ENCODE measurements around the gene SLC35A2.
"Not testable (repeated sequence)": the region's sequence is repeated elsewhere in the genome, so short reads cannot be mapped to it uniquely, and the experiment has no call there.

SLC35A2 gene

GRCh38 chrX:48886586-48886985, 24.9 kb downstream of the SLC35A2 start:
- not testable (repeated sequence) for DNase-seq (ENCODE audit: low read depth, low spot score); H3K4me3 ChIP-seq (ENCODE audit: low read length)

- H3K4me3 ChIP-seq (ENCODE audit: low read length), result no peak overlapping the region
- DNase-seq (ENCODE audit: low read depth, low spot score), result no peak
Observed at GRCh38 chrX:48883729-48884128, 27.7 kb downstream of the SLC35A2 start.

- DNase-seq (ENCODE audit: low read depth, low spot score); H3K4me3 ChIP-seq (ENCODE audit: low read length): not testable (repeated sequence)
Observed at GRCh38 chrX:48876944-48877343, 34.5 kb downstream of the SLC35A2 start.

- DNase-seq (ENCODE audit: low read depth, low spot score); H3K4me3 ChIP-seq (ENCODE audit: low read length): not testable (repeated sequence)
Observed at GRCh38 chrX:48872017-48872416, 39.4 kb downstream of the SLC35A2 start.

- no peak for DNase-seq (ENCODE audit: low read depth, low spot score)
- H3K4me3 ChIP-seq (ENCODE audit: low read length), result no peak overlapping the region
Observed at GRCh38 chrX:48864210-48864609, 47.2 kb downstream of the SLC35A2 start.

GRCh38 chrX:48854898-48855297, 56.5 kb downstream of the SLC35A2 start:
- no peak for DNase-seq (ENCODE audit: low read depth, low spot score)

GRCh38 chrX:48854121-48854804, 57.2 kb downstream of the SLC35A2 start:
- not testable (repeated sequence) for H3K4me3 ChIP-seq (ENCODE audit: low read length); DNase-seq (ENCODE audit: low read depth, low spot score)

More at GRCh38 chrX:48854898-48855297, 56.5 kb downstream of the SLC35A2 start:
- H3K4me3 ChIP-seq (ENCODE audit: low read length), result no peak overlapping the region

- not testable (repeated sequence) for H3K4me3 ChIP-seq (ENCODE audit: low read length); DNase-seq (ENCODE audit: low read depth, low spot score)
Observed at GRCh38 chrX:48853494-48853893, 58.0 kb downstream of the SLC35A2 start.

Data from Jurkat, Clone E6-1 (cell line).